ENCODE measurements around the gene PLRG1.

Gene PLRG1

DNA sequence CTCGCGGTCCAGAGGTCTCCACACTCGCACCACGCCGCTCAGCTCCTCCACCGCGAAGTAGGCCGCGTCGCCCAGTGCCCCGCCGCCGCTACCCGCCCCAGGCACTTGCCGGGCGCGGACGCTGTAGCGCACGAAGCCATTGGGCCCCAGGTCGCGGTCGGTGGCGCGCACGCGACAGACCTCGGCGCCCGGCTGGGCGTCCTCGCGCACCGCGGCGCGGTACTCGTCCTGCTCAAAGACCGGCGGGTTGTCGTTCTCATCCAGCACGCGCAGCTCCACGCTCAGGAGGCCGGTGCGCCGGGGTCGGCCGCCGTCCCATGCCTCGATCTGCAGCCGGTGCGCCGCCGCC, 60.0 kb downstream of the PLRG1 start:
- DNase-seq (ENCODE audit: low spot score) = no peak
- no peak for TF ChIP-seq CTCF (IDR thresholded peaks at IDR 0.05; ENCODE audit: extremely low read depth, missing control alignments)

- DNase-seq (ENCODE audit: low spot score) = no peak
- TF ChIP-seq CTCF (IDR thresholded peaks at IDR 0.05; ENCODE audit: extremely low read depth, missing control alignments) = no peak
These were observed 60.5 kb downstream of the PLRG1 start for GRCh38 chr4:154489558-154490233.

GRCh38 chr4:154487145-154487544, 63.1 kb downstream of the PLRG1 start:
- TF ChIP-seq CTCF (IDR thresholded peaks at IDR 0.05; ENCODE audit: extremely low read depth, missing control alignments) = no peak
- DNase-seq (ENCODE audit: low spot score) = no peak

DNA sequence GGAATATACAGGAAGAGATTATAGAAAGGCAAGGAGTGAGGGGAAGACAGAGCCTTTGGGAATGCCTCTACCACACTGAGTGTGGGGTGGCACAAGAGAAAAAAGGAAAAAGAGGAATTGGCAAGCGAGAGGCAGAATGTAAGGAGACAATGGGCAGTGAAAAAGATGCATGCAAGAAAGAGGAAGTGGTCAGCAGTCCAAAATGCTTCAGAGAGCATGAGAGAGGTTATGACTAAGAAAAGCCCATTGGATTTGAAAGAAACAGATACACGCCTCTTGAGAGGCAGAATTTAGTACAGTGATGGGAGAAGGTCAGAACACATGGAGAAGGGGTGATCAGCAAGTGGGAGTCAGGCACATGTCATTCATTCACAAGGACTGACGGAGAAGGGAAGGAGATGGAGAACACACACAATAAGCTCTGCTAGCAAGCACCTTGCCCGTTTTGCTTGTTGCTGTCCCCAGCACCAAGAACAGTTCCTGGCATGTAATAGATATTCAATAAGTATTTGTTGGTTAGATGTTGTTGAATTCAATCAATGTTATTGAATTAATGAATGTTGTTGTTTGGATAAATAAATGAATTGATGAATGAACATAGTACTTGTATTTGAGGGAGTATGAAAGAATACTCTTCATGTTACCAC, 65.0 kb downstream of the PLRG1 start:
- DNase-seq (ENCODE audit: low spot score) = peak; percentile 56

More for the DNA sequence above, 65.0 kb downstream of the PLRG1 start:
- no peak for TF ChIP-seq CTCF (IDR thresholded peaks at IDR 0.05; ENCODE audit: extremely low read depth, missing control alignments)

Measured in GM20000 (cell line).